Omental fat pad (tissue), 4 donors: ENCODE data around the gene FAM107B. TPM values are rescaled to one million over a fixed set of nuclear protein-coding genes. Genes with fewer than 3 reads are reported as not detected.

Source experiments
- ATAC-seq: fragments of 150-250 bp; one replicate; pipeline ENCODE4 v1.9.1; 2016; ENCODE audit warnings: mild to moderate bottlenecking, moderate library complexity; ENCODE audit not compliant: low FRiP score
- DNase-seq: peaks from one replicate; pipeline ENCODE4 v3.0.0-alpha.2; 2019; ENCODE audit warnings: low spot score
- total RNA-seq, 4 donors: library from RNA; depleted of rRNA; stranded (reverse); fragments of >200 nt; gene quantifications; one replicate each; pipeline ENCODE4 v1.1.0, GENCODE V29; 2016
- TF ChIP-seq, protein P1 (sequence below), 3 donors: fragments of 450-650 bp; IDR thresholded peaks; one replicate each; pipeline ENCODE4 v1.5.1; 2016 to 2017; ENCODE audit warnings: antibody characterized with exemption in 3 of 3, mild to moderate bottlenecking in 3 of 3, moderate library complexity in 2 of 3

Gene FAM107B
- total RNA-seq, 4 donors from 2014 or later = 27.3 to 77.5 (median 53.7) TPM

DNA sequence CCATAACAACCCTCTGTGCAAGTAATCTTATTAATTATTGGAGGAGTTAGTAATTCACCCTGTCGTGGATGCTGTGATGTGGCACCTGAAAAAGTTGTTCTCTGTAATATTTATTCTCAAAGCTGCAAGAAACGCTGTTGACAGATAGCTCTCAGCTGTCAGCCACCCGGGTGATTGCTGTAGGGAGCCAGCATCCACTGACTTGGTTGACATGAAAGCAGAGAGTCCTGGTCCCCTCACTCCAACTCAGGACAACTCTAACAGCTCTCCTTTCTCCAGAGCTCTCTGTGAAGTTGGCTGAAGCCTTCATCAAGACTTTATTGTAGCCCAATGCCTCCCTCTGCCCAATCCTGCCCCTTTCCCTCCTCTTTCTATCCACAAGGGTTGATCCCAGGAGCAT, 98.0 kb downstream of the FAM107B start:
- no peak for ATAC-seq
- TF ChIP-seq, protein P1, sequence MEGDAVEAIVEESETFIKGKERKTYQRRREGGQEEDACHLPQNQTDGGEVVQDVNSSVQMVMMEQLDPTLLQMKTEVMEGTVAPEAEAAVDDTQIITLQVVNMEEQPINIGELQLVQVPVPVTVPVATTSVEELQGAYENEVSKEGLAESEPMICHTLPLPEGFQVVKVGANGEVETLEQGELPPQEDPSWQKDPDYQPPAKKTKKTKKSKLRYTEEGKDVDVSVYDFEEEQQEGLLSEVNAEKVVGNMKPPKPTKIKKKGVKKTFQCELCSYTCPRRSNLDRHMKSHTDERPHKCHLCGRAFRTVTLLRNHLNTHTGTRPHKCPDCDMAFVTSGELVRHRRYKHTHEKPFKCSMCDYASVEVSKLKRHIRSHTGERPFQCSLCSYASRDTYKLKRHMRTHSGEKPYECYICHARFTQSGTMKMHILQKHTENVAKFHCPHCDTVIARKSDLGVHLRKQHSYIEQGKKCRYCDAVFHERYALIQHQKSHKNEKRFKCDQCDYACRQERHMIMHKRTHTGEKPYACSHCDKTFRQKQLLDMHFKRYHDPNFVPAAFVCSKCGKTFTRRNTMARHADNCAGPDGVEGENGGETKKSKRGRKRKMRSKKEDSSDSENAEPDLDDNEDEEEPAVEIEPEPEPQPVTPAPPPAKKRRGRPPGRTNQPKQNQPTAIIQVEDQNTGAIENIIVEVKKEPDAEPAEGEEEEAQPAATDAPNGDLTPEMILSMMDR (IDR thresholded peaks at IDR 0.05) = no peak

DNA sequence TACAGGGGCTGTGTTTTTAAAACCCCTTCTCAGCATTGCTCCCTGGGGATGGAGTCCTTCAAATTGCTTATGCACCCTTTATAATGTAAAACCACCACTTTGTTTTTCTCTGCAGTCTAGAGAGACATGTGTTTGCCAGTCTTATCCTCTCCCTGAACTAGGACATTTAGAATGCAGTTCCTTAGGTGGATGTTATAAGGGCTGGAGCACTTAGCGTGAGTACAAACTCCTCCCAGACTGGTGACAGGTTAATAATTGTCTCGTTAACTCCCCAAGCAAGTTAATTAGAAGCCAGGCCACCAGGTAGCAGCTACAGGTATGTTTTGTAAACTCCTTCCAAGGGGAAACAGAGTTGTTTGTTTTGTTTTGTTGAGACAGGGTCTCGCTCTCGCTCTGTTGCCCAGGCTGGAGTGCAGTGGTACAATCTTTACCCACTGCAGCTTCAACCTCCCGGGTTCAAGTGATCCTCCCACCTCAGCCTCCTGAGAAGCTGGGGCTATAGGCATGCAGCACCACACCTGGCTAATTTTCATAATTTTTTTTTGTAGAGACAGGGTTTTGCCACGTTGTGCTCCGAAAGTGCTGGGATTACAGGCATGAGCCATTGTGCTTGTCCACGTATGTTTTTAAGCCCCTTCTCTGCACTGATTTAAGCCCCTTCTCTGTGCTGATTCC, 100.2 kb downstream of the FAM107B start:
- ATAC-seq = no peak
- DNase-seq = no peak
- TF ChIP-seq, protein P1 (IDR thresholded peaks at IDR 0.05) = no peak

More for the DNA sequence above, 98.0 kb downstream of the FAM107B start:
- DNase-seq = no peak

DNA sequence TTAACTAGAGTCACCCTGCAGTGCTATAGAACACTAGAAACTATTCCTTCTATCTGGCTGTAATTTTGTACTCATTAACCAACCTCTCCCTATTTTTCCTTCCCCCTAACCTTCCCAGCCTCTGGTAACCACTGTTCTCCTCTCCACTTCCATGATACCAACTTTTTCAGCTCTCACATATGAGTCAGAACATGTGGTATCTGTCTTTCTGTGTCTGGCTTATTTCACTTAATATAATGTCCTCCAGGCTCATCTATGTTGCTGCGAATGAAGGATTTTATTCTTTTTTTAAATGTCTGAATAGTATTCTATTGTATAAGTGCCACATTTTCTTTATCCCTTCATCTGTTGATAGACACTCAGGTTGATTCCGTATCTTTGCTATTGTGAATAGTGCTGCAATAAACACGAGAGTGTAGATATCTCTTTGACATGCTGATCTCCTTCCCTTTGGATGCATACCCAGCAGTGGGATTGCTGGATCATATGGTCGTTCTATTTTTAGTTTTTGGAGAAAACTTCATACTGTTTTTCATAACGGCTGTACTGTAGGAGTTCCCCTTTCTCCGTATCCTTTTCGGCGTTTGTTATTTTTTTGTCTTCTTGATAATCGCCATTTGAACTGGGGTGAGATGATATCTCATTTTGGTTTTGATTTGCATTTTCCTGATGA, 101.4 kb downstream of the FAM107B start:
- ATAC-seq (no peak), DNase-seq (no peak)
- TF ChIP-seq, protein P1 (IDR thresholded peaks at IDR 0.05) = no peak

DNA sequence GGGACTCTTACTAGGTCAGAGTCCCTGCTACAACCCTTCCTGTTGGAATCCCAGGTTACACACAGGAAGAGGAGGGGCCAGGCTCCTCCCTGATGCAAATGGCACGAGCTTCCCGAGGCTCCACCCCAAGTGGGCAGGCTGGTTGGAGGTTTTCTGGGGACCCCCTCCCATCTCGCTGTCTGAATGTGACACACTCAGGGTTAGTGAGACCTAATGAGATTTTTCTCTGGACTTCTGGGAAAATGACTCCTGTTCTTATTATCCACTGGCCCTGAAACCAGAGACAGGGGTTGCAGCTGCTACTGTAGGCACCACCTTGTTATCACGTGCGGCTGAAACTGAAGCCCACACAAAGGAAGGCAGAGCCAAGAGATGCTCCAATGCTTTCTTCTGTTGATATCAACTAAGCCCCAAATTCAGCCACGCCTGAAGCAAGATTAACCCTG, 103.3 kb downstream of the FAM107B start:
- no peak for ATAC-seq
- DNase-seq = no peak
- TF ChIP-seq, protein P1 (IDR thresholded peaks at IDR 0.05) = no peak

DNA sequence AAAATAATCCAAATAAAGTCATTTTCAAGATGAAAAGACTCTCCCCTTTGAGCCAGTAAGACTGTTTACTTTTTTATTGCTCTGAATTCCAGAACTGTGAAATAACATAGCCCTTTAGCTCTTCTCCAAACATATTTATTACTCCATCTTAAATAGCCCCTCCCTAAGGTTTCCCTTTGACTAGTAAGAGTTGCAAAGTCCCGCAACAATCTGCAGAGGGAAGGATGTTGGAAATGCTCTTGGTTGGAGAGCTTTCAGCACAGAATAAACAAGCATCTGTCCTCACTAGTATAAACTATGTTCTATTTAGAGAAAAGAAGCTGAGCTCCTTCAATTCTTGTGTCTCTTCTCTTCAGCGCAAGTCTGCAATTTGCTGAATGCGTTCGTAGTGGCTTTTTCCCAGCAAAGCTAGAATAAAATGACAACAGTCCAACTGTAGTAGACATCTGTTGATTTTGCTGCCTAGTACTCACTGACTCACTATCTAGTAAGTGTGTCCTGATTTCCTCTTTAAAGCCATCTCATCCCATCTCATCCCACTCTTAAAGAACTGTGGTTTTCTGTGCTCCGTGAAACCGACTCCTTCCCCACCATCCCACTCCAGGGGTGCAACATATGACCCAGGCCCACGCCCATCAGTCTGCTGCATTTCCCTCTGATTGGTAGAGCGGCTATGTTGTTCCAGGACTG, 104.0 kb downstream of the FAM107B start:
- TF ChIP-seq, protein P1 (IDR thresholded peaks at IDR 0.05) = no peak
- DNase-seq = no peak
- no peak for ATAC-seq

DNA sequence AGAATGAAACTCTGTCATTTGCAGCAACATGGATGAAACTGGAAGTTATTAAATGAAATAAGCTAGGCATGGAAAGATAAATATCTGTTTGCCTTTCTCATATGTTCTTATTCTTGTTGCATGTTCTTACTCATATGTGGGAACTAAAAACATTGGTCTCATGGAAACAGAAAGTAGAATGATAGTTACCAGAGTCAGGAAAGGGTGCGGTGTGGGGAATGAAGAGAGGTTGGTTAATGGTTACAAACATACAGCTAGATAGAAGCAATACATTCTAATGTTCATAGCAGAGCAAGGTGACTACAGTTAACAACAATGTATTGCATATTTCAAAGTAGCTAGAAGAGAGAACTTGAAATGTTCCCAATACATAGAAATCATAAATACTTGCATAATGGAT, 105.1 kb downstream of the FAM107B start:
- no peak for DNase-seq
- TF ChIP-seq, protein P1 (IDR thresholded peaks at IDR 0.05) = no peak

More for the DNA sequence above, 105.1 kb downstream of the FAM107B start:
- ATAC-seq = no peak
